A172 (cell line): Measurements from ENCODE around the gene GPATCH2. TPM values are rescaled to one million over a fixed set of nuclear protein-coding genes. Genes with fewer than 3 reads are reported as not detected.
A peak's percentile ranks its signal among the peaks of the same experiment; 100 is the strongest.
"Not testable (repeated sequence)": the region's sequence is repeated elsewhere in the genome, so short reads cannot be mapped to it uniquely, and the experiment has no call there.

ENCODE experiments used
- DNase-seq: peaks from one replicate; pipeline ENCODE4 v3.0.0-alpha.2; 2015; ENCODE audit warnings: low spot score
- total RNA-seq: library from RNA; depleted of rRNA; stranded (reverse); fragments of >200 nt; shearing (Covaris generic); gene quantifications from 2 replicates; pipeline ENCODE4 v1.2.3, GENCODE V29; 2014

Gene GPATCH2
- total RNA-seq, 1 experiment from 2014 or later = 31.5 TPM

- DNase-seq = no peak
Observed at GRCh38 chr1:217526636-217527035, 104.3 kb downstream of the GPATCH2 start.

GRCh38 chr1:217525773-217526490, 105.0 kb downstream of the GPATCH2 start:
- DNase-seq = peak; percentile 6

DNA sequence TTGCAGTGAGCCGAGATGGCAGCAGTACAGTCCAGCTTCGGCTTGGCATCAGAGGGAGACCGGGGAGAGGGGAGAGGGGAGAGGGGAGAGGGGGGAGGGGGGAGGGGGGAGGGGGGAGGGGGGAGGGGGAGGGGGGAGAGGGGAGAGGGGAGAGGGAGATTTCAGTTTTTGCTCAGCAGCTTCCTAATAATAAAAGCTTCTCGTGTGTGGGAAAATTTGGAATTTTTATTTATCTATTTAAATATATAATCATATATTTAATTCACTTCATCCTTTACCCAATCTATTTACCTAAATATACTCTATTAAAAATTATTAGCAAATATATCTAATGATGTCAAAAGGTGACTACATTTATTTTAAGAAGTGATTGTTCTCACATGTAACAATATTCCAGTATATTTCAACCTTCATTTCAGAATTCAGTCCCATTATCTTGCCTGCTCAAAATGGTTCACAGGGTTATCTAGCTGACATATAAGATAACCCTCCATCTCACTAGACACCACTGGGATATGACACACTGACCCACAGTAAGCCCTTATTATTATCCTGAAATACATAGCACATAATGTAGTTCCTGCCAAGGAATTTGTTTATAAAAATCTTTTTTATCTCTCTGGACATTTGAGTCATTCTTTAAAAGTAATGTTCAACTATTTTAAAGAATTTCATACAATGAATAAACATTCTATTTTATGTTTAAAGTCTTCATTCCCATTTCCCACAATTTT, 105.9 kb downstream of the GPATCH2 start:
- peak; percentile 55 for DNase-seq

GRCh38 chr1:217523921-217524320, 107.0 kb downstream of the GPATCH2 start:
- DNase-seq = not testable (repeated sequence)

DNA sequence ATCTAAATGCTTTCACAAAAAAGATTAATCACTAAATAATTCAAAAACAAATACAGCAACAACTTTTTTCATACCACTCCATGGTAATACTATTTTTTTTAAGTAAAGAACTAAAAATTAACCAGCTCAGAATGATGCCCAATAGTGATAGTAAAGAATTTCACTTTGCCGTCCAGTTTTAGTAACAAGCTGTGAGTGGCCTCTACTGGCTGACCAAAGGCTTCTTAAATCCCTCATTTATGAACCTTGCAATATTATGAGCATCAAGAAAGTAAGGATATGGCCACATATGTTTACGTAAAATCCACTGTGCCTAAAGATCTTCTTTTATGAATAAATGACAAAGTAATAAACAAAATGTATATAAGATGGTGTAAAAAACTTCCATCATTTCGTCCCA, 108.6 kb downstream of the GPATCH2 start:
- DNase-seq = no peak

DNA sequence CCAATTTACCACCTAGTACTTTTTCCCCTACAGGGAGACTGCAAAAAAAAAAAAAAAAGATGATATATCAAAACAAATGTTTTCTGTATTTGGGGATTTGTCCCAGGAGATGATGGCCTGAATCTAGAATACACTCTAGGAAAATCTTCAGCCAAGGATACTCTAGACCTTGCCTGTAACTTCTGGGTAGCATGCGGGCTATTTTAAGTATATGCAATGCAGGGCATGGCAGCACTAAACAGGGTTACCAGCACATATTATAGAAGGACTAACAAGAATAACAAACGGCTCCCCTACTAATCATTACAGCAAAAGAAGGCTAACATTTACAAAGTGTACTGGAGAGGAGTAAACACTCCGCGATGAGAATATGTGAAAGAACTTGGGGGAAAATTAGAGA, 109.6 kb downstream of the GPATCH2 start:
- DNase-seq = no peak

- no peak for DNase-seq
Observed at GRCh38 chr1:217506878-217507277, 124.0 kb downstream of the GPATCH2 start.

GRCh38 chr1:217498209-217498608, 132.7 kb downstream of the GPATCH2 start:
- DNase-seq = no peak

GRCh38 chr1:217495249-217495648, 135.6 kb downstream of the GPATCH2 start:
- no peak for DNase-seq

- DNase-seq = no peak
Observed at GRCh38 chr1:217494767-217495166, 136.1 kb downstream of the GPATCH2 start.

DNA sequence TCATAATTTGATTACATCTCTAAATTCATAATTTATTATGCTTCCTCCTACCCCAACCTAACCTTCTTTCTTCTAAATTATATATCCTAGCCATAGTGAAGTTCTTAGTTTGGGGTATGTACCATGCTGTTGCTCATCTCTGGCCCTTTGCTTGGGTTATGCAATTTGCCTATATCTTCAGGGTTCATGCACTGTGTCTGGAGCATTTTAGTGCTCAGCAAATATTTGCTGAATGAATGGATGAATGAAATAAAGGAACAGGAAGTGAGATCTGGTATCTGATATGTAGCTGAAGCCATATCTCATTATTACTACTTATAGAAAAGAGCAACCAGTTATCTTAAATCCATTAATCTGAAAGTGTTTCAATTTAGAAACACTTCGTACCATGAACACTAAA, 137.6 kb downstream of the GPATCH2 start:
- no peak for DNase-seq

GRCh38 chr1:217484871-217485270, 146.0 kb downstream of the GPATCH2 start:
- no peak for DNase-seq

GRCh38 chr1:217482356-217483102, 148.4 kb downstream of the GPATCH2 start:
- DNase-seq = peak; percentile 89

DNA sequence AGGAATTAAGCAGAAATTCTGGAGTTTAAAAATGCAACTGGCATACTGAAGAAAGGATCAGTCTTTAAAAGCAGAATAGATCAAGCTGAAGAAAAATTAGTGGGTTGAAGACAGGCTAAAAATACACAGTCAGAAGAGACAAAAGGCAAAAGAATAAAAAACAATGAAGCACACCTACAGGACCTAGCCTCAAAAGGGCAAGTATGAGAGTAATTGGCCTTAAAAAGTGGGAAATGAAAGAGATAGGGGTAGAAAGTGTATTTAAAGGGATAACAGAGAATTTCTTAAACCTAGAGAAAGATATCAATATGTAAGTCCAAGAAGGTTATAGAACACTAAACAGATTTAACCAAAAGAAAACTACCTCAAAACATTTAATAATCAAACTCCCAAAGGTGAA, 152.4 kb downstream of the GPATCH2 start:
- DNase-seq = no peak

GRCh38 chr1:217472915-217473314, 158.0 kb downstream of the GPATCH2 start:
- DNase-seq = no peak

GRCh38 chr1:217471403-217471802, 159.5 kb downstream of the GPATCH2 start:
- no peak for DNase-seq

DNA sequence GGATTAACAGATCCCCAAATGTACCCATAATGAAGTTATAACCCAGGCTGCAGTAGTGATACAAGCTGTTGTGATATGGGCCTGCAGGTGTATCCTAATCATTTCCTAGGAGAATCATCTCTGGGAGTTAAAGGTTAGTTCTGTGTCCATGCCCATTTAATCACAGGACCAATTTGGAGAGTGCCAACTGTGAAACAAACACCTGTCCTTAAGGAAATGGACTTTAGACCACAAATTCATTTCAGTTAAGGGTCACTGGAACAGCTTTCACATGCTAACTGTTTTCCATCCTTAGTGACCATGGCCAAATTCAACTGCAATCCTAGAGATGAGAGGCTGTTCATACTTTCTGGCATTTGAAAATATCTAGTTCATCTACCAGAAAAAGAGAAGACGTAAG, 160.9 kb downstream of the GPATCH2 start:
- DNase-seq = no peak

DNA sequence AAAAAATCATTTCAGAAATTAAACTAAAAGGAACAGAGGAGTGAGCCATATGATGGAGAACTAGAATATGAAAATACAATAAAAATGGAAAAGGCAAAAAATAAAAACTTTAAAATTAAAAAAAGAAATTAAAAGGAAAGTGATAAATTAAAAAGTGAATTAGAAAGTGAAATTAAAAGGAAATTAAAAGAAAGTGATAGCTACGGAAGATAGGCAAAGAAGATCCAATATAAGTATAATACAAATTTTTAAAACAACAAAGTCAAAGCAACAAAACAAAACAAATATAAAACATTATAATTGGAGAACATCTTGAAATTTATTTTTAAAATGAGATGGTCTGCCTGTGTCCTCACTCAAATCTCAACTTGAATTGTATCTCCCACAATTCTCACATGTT, 165.8 kb downstream of the GPATCH2 start:
- DNase-seq = no peak

DNA sequence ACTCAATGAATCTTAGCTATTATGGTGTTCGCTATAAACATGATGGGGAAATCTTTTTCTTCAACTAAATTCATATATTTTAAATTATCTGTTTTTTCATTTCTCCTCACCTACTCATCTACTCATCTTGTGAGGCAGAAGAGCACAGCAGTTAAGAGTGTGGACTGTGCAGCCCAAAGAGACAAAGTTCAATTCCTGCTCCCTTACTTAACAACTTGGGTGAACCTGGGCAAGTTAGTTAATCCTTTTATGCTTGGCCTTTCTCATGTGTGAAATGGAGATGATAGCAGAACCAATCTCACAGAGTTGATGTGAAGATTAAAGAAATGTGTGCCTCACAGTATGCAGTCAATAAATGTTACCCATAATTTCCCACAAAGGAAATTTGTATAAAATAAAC, 168.2 kb downstream of the GPATCH2 start:
- no peak for DNase-seq

- DNase-seq = no peak
Observed at GRCh38 chr1:217462159-217462558, 168.7 kb downstream of the GPATCH2 start.

GRCh38 chr1:217457016-217457415, 173.9 kb downstream of the GPATCH2 start:
- no peak for DNase-seq

- DNase-seq = no peak
Observed at GRCh38 chr1:217456261-217456660, 174.6 kb downstream of the GPATCH2 start.

DNA sequence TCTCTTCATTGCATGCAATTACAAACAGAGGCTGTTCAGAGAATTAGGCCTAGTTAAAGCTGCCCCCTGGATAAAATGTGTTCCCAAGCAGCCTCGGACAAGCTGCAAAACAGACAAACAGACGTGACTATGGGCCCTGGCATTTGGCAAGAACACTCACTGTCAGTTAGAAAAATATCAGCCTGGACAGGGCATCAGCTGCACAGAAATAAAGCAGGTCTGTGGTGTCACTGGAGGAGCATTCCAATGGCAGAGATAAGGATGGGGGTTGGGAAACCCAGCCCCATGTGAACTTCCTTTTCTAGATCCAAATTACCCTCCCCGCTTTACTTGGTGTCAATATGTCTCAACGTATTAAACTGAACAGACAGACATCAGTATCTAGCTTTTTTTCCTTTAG, 177.1 kb downstream of the GPATCH2 start:
- DNase-seq = peak; percentile 5
